GM10248 (cell line): ENCODE data around the gene POLE2.
"Not testable (repeated sequence)": the region's sequence is repeated elsewhere in the genome, so short reads cannot be mapped to it uniquely, and the experiment has no call there.

ENCODE experiments used
- CTCF ChIA-PET: fragments of 300-600 bp; sonication (Branson Sonifier 250); formaldehyde crosslinking; extraction: SDS; loops from one replicate; lab custom pipeline; 2021; ENCODE audit warnings: antibody characterized with exemption; lab: Yijun Ruan, JAX
- POLR2A ChIA-PET: fragments of 350-650 bp; sonication (Branson Sonifier 250); formaldehyde crosslinking; extraction: SDS; loops from one replicate; lab custom pipeline; 2020; ENCODE audit warnings: antibody characterized with exemption; lab: Yijun Ruan, JAX
- DNase-seq: peaks from one replicate; pipeline ENCODE4 v3.0.0; 2012; ENCODE audit errors: extremely low spot score
- CTCF ChIP-seq: IDR thresholded peaks from 2 replicates; pipeline ENCODE4 v1.5.1; 2012; ENCODE audit warnings: mild to moderate bottlenecking, low read depth; ENCODE audit errors: extremely low read depth, missing control alignments, control extremely low read depth

POLE2 gene

DNA sequence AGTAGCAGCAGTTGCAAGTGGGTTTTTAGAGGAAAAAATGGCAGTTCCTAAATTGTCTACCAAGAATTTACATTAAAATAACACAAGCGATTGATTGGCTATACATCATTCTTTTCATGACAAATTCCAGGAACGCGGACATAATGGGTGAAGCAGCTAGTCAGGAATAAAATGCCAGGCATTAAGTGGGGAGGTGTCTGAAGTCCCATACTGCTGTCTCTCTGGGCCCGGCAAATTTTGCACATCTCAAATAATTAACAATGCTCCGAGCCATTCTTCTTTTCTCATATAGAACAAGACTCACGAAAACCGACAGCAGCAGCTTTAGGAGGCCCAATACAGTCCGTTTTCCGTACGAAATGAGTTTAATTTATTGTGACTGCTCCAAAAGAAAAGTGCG, 68.3 kb downstream of the POLE2 start:
- TF ChIP-seq CTCF = no peak
- POLR2A ChIA-PET = interaction anchor here (0.7 to 2.5 kb wide), 16 partner anchors 10 to 464 kb away, joined by 3 to 16 read pairs (median 4); partner anchors contain the start of genes DNAAF2, LRR1, POLE2 and RPS29

DNA sequence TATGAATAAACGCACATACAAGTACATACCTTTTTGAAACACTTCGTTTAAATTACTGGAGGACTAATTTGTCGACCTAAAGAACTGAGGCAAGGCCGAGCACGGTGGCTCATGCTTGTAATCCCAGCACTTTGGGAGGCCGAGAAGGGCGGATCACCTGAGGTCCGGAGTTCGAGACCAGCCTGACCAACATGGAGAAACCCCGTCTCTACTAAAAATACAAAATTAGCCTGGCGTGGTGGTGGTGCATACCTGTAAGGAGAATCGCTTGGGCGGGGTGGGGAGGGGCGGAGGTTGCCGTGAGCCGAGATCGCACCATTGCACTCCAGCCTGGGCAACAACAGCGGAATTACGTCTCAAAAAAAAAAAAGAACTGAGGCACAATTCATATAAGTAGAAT, 68.7 kb downstream of the POLE2 start:
- POLR2A ChIA-PET = interaction anchor here (1.6 to 2.2 kb wide), 2 partner anchors 20 to 249 kb away, joined by 3 to 11 read pairs; partner anchors contain the start of gene LRR1
- not testable (repeated sequence) for DNase-seq
- CTCF ChIA-PET = interaction anchor here (1.3 to 2.4 kb wide), 3 partner anchors 8 to 233 kb away, joined by 3 to 13 read pairs (median 4); no protein-coding TSS in a partner anchor

More for the DNA sequence above, 68.3 kb downstream of the POLE2 start:
- CTCF ChIA-PET = interaction anchor here (1.1 to 7.5 kb wide), 11 partner anchors 9 to 243 kb away, joined by 3 to 76 read pairs (median 9); partner anchors contain the start of genes DNAAF2, LRR1 and RPS29
- no peak for DNase-seq

DNA sequence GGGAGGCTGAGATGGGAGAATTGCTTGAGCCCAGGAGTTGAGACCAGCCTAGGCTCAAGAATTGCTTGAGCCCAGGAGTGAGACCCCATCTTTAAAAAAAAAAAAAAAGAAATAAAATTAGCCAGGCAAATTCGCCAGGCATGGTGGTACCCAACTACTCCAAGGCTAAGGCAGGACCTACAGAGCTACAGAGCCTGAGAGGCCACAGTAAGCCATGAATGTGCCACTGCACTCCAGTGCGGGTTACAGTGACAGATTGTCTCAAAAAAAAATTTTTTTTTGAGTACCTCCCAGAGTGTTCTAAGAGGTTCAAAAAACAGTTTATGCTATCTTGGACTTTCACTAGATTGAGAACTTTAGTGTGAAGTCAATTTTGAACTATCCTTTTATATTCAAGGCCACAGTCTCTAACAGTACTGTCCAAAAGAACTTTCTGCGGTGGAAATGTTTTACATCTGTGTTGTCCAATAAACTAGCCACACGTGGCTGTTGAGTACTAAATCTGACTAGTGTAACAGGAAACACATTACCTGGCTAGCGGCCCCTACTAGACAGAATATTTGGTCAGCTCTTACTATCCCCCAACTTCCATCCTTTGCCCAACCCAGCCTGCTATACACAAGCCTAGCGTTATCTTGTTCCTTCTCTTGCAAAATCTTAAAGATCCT, 70.0 kb downstream of the POLE2 start:
- ChIA-PET CTCF (interaction anchor here (1.0 kb wide), 1 partner anchor 31 kb away, joined by 3 read pairs; no protein-coding TSS in a partner anchor), POLR2A (interaction anchor here (0.7 kb wide), 1 partner anchor 360 kb away, joined by 4 read pairs; no protein-coding TSS in a partner anchor)
- no peak for TF ChIP-seq CTCF
- no peak for DNase-seq

DNA sequence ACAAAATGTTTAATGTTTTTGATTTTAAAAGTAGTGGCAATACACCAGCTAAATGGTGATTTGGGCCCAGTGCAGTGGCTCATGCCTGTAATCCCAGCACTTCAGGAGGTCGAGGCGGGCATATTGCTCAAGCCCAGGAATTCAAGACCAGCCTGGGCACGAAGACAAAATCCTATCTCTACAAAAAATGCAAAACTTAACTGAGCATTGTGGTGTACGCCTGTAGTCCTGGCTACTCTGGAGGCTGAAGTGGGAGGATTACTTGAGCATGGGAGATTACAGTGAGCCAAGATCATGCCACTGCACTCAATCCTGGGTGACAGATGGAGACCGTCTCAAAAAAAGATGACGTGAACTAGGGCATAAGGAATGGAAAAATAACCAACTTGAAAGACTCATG, 72.2 kb downstream of the POLE2 start:
- CTCF ChIA-PET = interaction anchor here (0.8 kb wide), 1 partner anchor 10 kb away, joined by 3 read pairs; no protein-coding TSS in a partner anchor
- DNase-seq = no peak
- TF ChIP-seq CTCF = no peak
- POLR2A ChIA-PET = no interaction called here

DNA sequence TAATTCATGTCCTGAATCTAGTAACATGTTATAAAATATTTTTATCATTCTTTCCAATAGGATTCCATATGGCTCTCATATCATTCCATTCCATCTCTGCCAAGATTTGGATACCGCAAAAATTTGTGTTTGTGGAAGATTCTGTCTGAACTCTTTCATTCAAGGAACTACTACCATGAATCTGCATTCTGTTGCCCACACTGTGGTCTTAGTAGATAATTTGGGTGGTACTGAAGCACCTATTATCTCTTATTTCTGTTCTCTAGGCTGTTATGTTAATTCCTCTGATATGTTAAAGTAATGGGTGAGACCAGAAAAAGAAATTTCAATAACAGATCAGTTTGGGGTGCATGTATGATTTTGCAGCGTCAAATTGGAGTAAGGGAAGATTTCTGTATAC, 73.8 kb downstream of the POLE2 start:
- ChIA-PET CTCF (no interaction called here), POLR2A (no interaction called here)
- no peak for DNase-seq
- TF ChIP-seq CTCF = no peak

GRCh38 chr14:49612671-49613070, 75.3 kb downstream of the POLE2 start:
- no peak for DNase-seq
- no peak for TF ChIP-seq CTCF
- CTCF ChIA-PET = interaction anchor here (1.3 to 2.6 kb wide), 3 partner anchors 8 to 25 kb away, joined by 5 to 13 read pairs (median 6); partner anchors contain the start of genes MGAT2 and RPL36AL
- POLR2A ChIA-PET = no interaction called here

GRCh38 chr14:49612251-49612650, 75.8 kb downstream of the POLE2 start:
- TF ChIP-seq CTCF = no peak
- ChIA-PET CTCF (interaction anchor here (1.3 to 2.6 kb wide), 3 partner anchors 8 to 25 kb away, joined by 5 to 13 read pairs (median 6); partner anchors contain the start of genes MGAT2 and RPL36AL), POLR2A (no interaction called here)
- DNase-seq = no peak
